ENCODE measurements around the gene ADAD2.

ADAD2 gene

DNA sequence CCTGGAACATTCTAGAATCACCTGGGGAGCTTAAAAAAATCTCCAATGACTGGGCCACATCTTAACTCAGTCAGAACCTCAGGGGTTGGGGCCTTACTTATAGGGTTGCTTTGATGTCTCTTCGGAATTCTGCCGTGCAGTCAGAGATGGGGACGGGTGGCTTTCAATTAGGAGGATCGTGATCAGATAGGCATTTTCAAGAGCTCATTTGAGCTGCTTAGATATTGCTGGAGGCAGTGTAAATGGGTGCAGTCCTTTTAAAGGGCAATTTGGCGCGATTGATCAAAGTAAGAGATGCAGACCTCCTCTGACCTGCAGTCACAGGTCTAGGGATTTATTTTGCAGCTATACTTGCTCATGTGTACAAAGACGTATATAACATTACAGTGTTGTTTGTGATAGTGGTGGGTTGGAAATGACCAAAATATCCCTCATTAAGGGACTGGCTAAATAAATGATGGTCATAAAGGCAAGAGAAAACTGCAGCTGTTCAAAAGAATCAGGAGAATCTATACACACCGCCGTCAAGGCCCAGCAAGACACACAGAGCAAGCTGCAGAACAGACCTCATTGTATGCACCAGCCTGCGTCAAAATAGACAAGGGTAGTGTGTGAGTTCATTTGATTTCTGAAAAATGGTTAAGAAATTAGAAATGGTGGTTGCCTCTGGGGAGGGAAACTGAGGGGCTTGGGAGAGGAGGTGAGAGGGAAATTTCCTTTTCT is 55.2 kb downstream of the ADAD2 start:
- H3K4me3 ChIP-seq (ENCODE audit: control insufficient read depth in 1 of 7, extremely low read depth in 1 of 7, insufficient read depth in 4 of 7, low read depth in 2 of 7, low read length in 6 of 7), result no peak overlapping the region
- DNase-seq, result no peak
- 93% methylated on average over 9 of the region's 10 CpGs for WGBS (ENCODE audit: insufficient coverage)
- no peaks in the 10 kb centered on the region for H3K36me3 ChIP-seq (ENCODE audit: control insufficient read depth in 4 of 4, insufficient read depth in 4 of 4, low read length in 3 of 4)
- no peaks in the 10 kb centered on the region for H3K4me1 ChIP-seq (ENCODE audit: control extremely low read depth in 1 of 4, control insufficient read depth in 4 of 4, insufficient read depth in 4 of 4, low read length in 3 of 4)
- ChIA-PET CTCF (interaction anchor here (0.9 kb wide), 2 partner anchors 9 to 28 kb away, joined by 3 read pairs; no protein-coding TSS in a partner anchor), POLR2A (no interaction called here)
- H3K9me3 ChIP-seq (ENCODE audit: control extremely low read depth in 1 of 5, control insufficient read depth in 4 of 5, insufficient read depth in 2 of 5, low read depth in 1 of 5, low read length in 4 of 5), result no peaks in the 10 kb centered on the region
- H3K27ac ChIP-seq (ENCODE audit: insufficient read depth in 1 of 2, low read depth in 1 of 2, low read length in 2 of 2, poor library complexity in 1 of 2, severe bottlenecking in 2 of 2), result no peak overlapping the region
- H3K27me3 ChIP-seq (replicated peaks in 2 of 5; ENCODE audit: control insufficient read depth in 4 of 5, insufficient read depth in 5 of 5, low read length in 4 of 5), result peaks cover 0 to 9% (median 9%) of the 10 kb centered on the region in 5 experiments

DNA sequence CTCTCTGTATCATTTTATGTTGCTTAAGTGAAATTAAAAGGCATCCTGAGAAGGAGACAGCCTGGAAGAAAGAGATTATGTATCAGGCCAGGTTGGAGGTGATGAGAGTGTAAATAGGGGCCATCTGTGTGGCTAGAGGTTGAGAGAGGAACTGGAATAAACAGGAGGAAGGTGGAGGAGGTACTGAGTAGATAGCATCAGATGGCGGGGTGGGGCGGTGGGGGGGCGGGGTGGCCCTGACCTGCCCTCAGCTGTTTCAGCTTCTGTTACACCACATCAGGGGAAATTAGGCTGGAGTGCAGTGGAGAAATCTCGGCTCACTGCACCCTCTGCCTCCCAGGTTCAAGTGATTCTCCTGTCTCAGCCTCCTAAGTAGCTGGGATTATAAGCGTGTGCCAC is 55.7 kb downstream of the ADAD2 start:
- no peak overlapping the region for H3K4me3 ChIP-seq (ENCODE audit: control insufficient read depth in 1 of 7, extremely low read depth in 1 of 7, insufficient read depth in 4 of 7, low read depth in 2 of 7, low read length in 6 of 7)
- WGBS (ENCODE audit: insufficient coverage), result 64% methylated on average over 3 of the region's 5 CpGs
- CTCF ChIA-PET, result interaction anchor here (0.9 kb wide), 1 partner anchor 28 kb away, joined by 3 read pairs; no protein-coding TSS in a partner anchor

More for the DNA sequence above, 55.7 kb downstream of the ADAD2 start:
- POLR2A ChIA-PET, result no interaction called here
- Histone ChIP-seq H3K4me1 (ENCODE audit: control extremely low read depth in 1 of 4, control insufficient read depth in 4 of 4, insufficient read depth in 4 of 4, low read length in 3 of 4) (no peaks in the 10 kb centered on the region), H3K27me3 (replicated peaks in 2 of 5; ENCODE audit: control insufficient read depth in 4 of 5, insufficient read depth in 5 of 5, low read length in 4 of 5) (peaks cover 0 to 10% (median 9%) of the 10 kb centered on the region in 5 experiments), H3K36me3 (ENCODE audit: control insufficient read depth in 4 of 4, insufficient read depth in 4 of 4, low read length in 3 of 4) (no peaks in the 10 kb centered on the region), H3K9me3 (ENCODE audit: control extremely low read depth in 1 of 5, control insufficient read depth in 4 of 5, insufficient read depth in 2 of 5, low read depth in 1 of 5, low read length in 4 of 5) (no peaks in the 10 kb centered on the region), H3K27ac (ENCODE audit: insufficient read depth in 1 of 2, low read depth in 1 of 2, low read length in 2 of 2, poor library complexity in 1 of 2, severe bottlenecking in 2 of 2) (no peak overlapping the region)
- DNase-seq, result no peak
